Measurements from ENCODE around the gene PPM1K. TPM values are rescaled to one million over a fixed set of nuclear protein-coding genes. Genes with fewer than 3 reads are reported as not detected.

Gene PPM1K
- total RNA-seq, 4 donors from 2014 or later: 28.4 to 66.5 (median 46.2) TPM

DNA sequence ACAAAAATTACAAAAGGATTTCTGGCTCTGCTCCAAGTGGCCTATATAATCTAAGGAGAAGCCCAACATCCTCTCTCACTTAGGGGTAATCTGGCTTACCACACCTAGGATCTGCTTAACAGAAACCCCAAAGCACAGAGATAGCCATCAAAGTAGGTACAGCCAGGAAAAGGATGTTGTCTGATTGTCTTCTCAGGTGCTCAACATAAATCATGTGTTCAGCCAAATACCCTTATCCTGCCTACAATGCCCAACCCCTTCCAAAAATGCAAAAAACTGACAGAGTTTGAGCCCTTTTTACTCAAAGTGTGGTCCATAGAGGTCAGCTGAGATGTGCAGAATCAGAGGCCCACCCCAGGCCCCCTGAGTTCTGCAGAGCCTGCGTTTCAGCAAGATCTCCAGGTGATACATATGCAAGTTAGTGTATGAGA, 53.9 kb downstream of the PPM1K start:
- no peak for DNase-seq
- Histone ChIP-seq H3K36me3 (no peaks in the 10 kb centered on the region), H3K27ac (no peak overlapping the region), H3K9me3 (no peaks in the 10 kb centered on the region), H3K4me3 (replicated peaks in 1 of 3) (no peak overlapping the region), H3K27me3 (no peaks in the 10 kb centered on the region), H3K4me1 (no peaks in the 10 kb centered on the region)
- TF ChIP-seq, protein P1, sequence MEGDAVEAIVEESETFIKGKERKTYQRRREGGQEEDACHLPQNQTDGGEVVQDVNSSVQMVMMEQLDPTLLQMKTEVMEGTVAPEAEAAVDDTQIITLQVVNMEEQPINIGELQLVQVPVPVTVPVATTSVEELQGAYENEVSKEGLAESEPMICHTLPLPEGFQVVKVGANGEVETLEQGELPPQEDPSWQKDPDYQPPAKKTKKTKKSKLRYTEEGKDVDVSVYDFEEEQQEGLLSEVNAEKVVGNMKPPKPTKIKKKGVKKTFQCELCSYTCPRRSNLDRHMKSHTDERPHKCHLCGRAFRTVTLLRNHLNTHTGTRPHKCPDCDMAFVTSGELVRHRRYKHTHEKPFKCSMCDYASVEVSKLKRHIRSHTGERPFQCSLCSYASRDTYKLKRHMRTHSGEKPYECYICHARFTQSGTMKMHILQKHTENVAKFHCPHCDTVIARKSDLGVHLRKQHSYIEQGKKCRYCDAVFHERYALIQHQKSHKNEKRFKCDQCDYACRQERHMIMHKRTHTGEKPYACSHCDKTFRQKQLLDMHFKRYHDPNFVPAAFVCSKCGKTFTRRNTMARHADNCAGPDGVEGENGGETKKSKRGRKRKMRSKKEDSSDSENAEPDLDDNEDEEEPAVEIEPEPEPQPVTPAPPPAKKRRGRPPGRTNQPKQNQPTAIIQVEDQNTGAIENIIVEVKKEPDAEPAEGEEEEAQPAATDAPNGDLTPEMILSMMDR (IDR thresholded peaks at IDR 0.05): no peak
- TF ChIP-seq POLR2A (IDR thresholded peaks at IDR 0.05): no peak
- intact Hi-C loops (cut with DNase I): no loop called here
- WGBS, 2 donors: 80 to 93% methylated on average over 1 of the region's 1 CpG

DNA sequence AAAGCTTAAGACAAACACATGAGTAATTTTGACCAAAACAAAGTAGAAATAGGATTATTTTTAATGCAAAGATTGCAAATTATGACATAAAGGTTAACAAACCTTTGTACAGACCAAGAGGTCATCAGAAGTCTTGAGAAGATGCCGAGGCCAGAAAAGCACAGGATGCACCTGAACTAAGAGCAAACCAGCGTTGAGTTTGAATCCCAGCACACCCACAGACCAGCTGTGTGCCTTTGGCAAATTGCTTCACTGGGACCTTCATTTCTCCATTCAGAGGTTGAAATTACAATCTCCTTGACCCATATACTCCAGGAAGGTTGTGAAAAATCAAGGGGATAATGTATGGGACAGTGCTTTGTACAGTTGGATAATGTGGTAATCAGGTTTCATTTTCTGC, 56.6 kb downstream of the PPM1K start:
- DNase-seq: no peak
- H3K9me3 ChIP-seq: no peaks in the 10 kb centered on the region
- no peaks in the 10 kb centered on the region for H3K4me1 ChIP-seq
- 75 to 84% methylated on average over 2 of the region's 2 CpGs for WGBS, 2 donors
- H3K27ac ChIP-seq: no peak overlapping the region
- H3K4me3 ChIP-seq (replicated peaks in 1 of 3): no peak overlapping the region
- H3K27me3 ChIP-seq: no peaks in the 10 kb centered on the region
- TF ChIP-seq, protein P1 (IDR thresholded peaks at IDR 0.05): no peak
- TF ChIP-seq POLR2A (IDR thresholded peaks at IDR 0.05): no peak
- H3K36me3 ChIP-seq: no peaks in the 10 kb centered on the region
- intact Hi-C loops (cut with DNase I): no loop called here

DNA sequence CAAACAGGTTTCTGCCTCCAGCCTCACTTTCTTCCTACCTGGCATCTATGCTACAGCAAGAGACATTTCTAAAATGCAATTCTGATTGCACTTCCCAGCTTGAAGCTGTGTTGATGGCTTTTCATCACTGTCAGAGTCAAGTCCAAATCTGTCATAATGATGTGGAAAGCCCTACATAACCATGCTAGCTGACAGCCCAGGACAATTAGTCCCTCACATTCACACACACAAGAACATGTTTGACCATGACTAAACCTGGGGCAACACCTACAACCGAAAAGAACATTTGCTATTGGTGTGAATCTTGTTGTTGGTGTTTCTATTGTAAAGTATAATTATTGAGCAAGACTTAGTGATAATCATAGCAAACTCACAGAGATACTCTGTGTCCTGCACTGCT, 58.2 kb downstream of the PPM1K start:
- DNase-seq: no peak
- Histone ChIP-seq H3K9me3 (no peaks in the 10 kb centered on the region), H3K36me3 (no peaks in the 10 kb centered on the region), H3K27me3 (no peaks in the 10 kb centered on the region), H3K4me1 (no peaks in the 10 kb centered on the region), H3K4me3 (replicated peaks in 1 of 3) (no peak overlapping the region), H3K27ac (no peak overlapping the region)
- no peak for TF ChIP-seq POLR2A (IDR thresholded peaks at IDR 0.05)
- TF ChIP-seq, protein P1 (IDR thresholded peaks at IDR 0.05): no peak
- intact Hi-C loops (cut with DNase I): no loop called here
- 88 to 91% methylated on average over 1 of the region's 1 CpG for WGBS, 2 donors

DNA sequence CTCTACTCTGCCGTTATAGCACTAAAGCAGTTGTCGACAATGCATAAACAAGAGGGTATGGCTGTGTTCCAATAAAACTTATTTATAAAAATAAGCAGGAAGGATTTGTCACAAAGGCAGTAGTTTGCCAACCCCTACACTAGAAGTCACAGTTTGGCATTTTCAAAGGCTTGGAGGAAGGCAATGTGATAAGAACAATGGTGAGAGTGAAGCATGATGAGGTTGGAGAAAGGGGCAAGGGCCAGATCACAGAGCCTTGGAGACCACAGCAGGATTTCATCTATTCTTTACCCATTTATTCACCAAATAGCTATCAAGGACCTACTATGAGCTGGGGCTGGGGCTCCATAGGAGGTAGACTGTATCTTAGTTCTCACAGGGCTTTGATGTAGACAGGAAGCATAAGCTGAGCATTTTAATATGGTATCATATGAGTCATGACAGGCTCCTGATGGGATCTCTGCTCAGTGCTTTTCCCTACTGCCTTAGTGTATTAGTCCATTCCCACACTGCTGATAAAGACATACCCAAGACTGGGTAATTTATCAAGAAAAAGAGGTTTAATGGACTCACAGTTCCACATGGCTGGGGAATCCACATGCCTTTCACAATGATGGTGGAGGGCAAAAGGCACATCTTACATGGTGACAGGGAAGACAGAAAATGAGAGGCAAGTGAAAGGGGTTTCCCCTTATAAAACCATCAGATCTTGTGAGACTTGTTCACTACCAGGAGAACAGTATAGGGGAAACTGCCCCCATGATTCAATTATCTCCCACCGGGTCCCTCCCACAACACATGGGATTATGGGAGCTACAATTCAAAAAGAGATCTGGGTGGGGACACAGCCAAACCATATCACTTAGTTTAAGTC, 58.9 kb downstream of the PPM1K start:
- H3K27ac ChIP-seq: no peak overlapping the region
- no peaks in the 10 kb centered on the region for H3K27me3 ChIP-seq
- no peak for DNase-seq
- intact Hi-C loops (cut with DNase I): no loop called here
- H3K4me1 ChIP-seq: no peaks in the 10 kb centered on the region
- H3K36me3 ChIP-seq: no peaks in the 10 kb centered on the region
- WGBS, 2 donors: 38 to 44% methylated on average over 3 of the region's 3 CpGs
- no peaks in the 10 kb centered on the region for H3K9me3 ChIP-seq
- no peak overlapping the region for H3K4me3 ChIP-seq (replicated peaks in 1 of 3)
- TF ChIP-seq POLR2A (IDR thresholded peaks at IDR 0.05): no peak
- TF ChIP-seq, protein P1 (IDR thresholded peaks at IDR 0.05): no peak

DNA sequence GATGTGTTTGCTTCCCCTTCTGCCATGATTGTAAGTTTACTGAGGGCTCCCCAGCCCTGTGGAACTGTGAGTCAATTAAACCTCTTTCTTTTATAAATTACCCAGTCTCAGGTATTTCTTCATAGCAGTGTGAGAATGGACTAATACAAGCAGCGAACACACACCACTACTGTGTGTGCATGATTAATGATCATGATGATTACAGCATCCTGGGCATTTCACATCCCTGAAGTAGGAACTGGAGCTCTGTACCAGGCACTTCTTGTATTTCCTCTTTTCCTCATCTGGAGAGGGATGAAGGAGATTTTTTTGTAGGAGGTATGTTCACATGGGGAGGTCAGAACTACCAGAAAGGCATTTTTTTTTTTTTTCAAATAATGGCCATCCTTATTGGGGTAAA, 60.8 kb downstream of the PPM1K start:
- intact Hi-C loops (cut with DNase I): no loop called here
- no peak for DNase-seq
- H3K36me3 ChIP-seq: no peaks in the 10 kb centered on the region
- H3K27ac ChIP-seq: no peak overlapping the region
- no peaks in the 10 kb centered on the region for H3K9me3 ChIP-seq
- no peaks in the 10 kb centered on the region for H3K27me3 ChIP-seq
- 92% methylated on average over 1 of the region's 1 CpG for WGBS, 2 donors
- TF ChIP-seq POLR2A (IDR thresholded peaks at IDR 0.05): no peak
- TF ChIP-seq, protein P1 (IDR thresholded peaks at IDR 0.05): no peak
- H3K4me3 ChIP-seq (replicated peaks in 1 of 3): no peak overlapping the region
- H3K4me1 ChIP-seq: no peaks in the 10 kb centered on the region
